HG02884 (cell line): ENCODE measurements around the gene IGF2BP2.
"Not testable (repeated sequence)": the region's sequence is repeated elsewhere in the genome, so short reads cannot be mapped to it uniquely, and the experiment has no call there.

Experiments
- ATAC-seq: cut with Tn5 transposase; IDR thresholded peaks from one replicate; pipeline ENCODE4 v1.9.1; 2021; ENCODE audit warnings: mild to moderate bottlenecking, moderate library complexity; ENCODE audit not compliant: unreplicated experiment

The IGF2BP2 gene

GRCh38 chr3:185647134-185647879 is 177.5 kb downstream of the IGF2BP2 start:
- no peak for ATAC-seq

- ATAC-seq = no peak
Measured at GRCh38 chr3:185646382-185647133, 178.3 kb downstream of the IGF2BP2 start.

GRCh38 chr3:185645596-185646381 is 179.1 kb downstream of the IGF2BP2 start:
- no peak for ATAC-seq

GRCh38 chr3:185645191-185645590 is 179.7 kb downstream of the IGF2BP2 start:
- not testable (repeated sequence) for ATAC-seq

- no peak for ATAC-seq
Measured at GRCh38 chr3:185640308-185640707, 184.5 kb downstream of the IGF2BP2 start.

GRCh38 chr3:185639632-185640206 is 185.1 kb downstream of the IGF2BP2 start:
- no peak for ATAC-seq

- ATAC-seq = not testable (repeated sequence)
Measured at GRCh38 chr3:185638651-185639050, 186.2 kb downstream of the IGF2BP2 start.

GRCh38 chr3:185637388-185637787 is 187.5 kb downstream of the IGF2BP2 start:
- no peak for ATAC-seq

- ATAC-seq = no peak
Measured at GRCh38 chr3:185632996-185633395, 191.8 kb downstream of the IGF2BP2 start.

GRCh38 chr3:185631508-185632206 is 193.2 kb downstream of the IGF2BP2 start:
- ATAC-seq = no peak

GRCh38 chr3:185631108-185631507 is 193.7 kb downstream of the IGF2BP2 start:
- no peak for ATAC-seq

- ATAC-seq = no peak
Measured at GRCh38 chr3:185630182-185630622, 194.6 kb downstream of the IGF2BP2 start.

- no peak for ATAC-seq
Measured at GRCh38 chr3:185629554-185630181, 195.2 kb downstream of the IGF2BP2 start.

GRCh38 chr3:185625784-185626183 is 199.1 kb downstream of the IGF2BP2 start:
- ATAC-seq = no peak

- no peak for ATAC-seq
Measured at GRCh38 chr3:185623939-185624665, 200.7 kb downstream of the IGF2BP2 start.

- ATAC-seq = no peak
Measured at GRCh38 chr3:185613016-185613415, 211.8 kb downstream of the IGF2BP2 start.

GRCh38 chr3:185606196-185606595 is 218.6 kb downstream of the IGF2BP2 start:
- no peak for ATAC-seq

GRCh38 chr3:185605566-185605965 is 219.3 kb downstream of the IGF2BP2 start:
- ATAC-seq = no peak

- peak; percentile 59 for ATAC-seq
Measured at GRCh38 chr3:185595526-185595925, 229.3 kb downstream of the IGF2BP2 start.
